Loucy (cell line): ENCODE data around the gene FBXO31.

Experiments used
- CTCF ChIP-seq: fragments of 200-600 bp; sonication (generic); conservative IDR thresholded peaks from 2 replicates; pipeline ENCODE4 v1.5.1; 2014; ENCODE audit warnings: mild to moderate bottlenecking, antibody characterized with exemption, low read length
- EZH2phosphoT487 ChIP-seq: fragments of 200-600 bp; IDR thresholded peaks from 2 replicates; pipeline ENCODE4 v1.6.1; 2018; ENCODE audit warnings: antibody characterized with exemption, mild to moderate bottlenecking, moderate library complexity, borderline replicate concordance

GRCh38 chr16:87344931-87345631, 38.5 kb downstream of the FBXO31 start:
- TF ChIP-seq CTCF: no peak
- TF ChIP-seq EZH2phosphoT487: no peak
